ENCODE data around the gene MYH8. TPM values are rescaled to one million over a fixed set of nuclear protein-coding genes. Genes with fewer than 3 reads are reported as not detected.

MYH8 gene
- total RNA-seq, 1 experiment from 2014 or later, result not detected

GRCh38 chr17:10384175-10384574 is 37.6 kb downstream of the MYH8 start:
- DNase-seq (ENCODE audit: low spot score), result no peak

- peak; percentile 78 for DNase-seq (ENCODE audit: low spot score)
Measured at GRCh38 chr17:10380631-10381408, 40.9 kb downstream of the MYH8 start.

- no peak for DNase-seq (ENCODE audit: low spot score)
Measured at GRCh38 chr17:10372906-10373305, 48.8 kb downstream of the MYH8 start, which contains the start of gene MYH13. Gene MYH13 (minus strand): TSS chr17:10373006. CDS start chr17:10364530, 8,476 bp downstream.

- peak; percentile 35 for DNase-seq (ENCODE audit: low spot score)
Measured at GRCh38 chr17:10370016-10370608, 51.6 kb downstream of the MYH8 start.

- no peak for DNase-seq (ENCODE audit: low spot score)
Measured at GRCh38 chr17:10369239-10369638, 52.5 kb downstream of the MYH8 start.

GRCh38 chr17:10368561-10368960 is 53.2 kb downstream of the MYH8 start:
- DNase-seq (ENCODE audit: low spot score), result no peak

GRCh38 chr17:10360578-10360977 is 61.2 kb downstream of the MYH8 start:
- DNase-seq (ENCODE audit: low spot score), result no peak

- no peak for DNase-seq (ENCODE audit: low spot score)
Measured at GRCh38 chr17:10357768-10358167, 64.0 kb downstream of the MYH8 start.

- DNase-seq (ENCODE audit: low spot score), result no peak
Measured at GRCh38 chr17:10354651-10355050, 67.1 kb downstream of the MYH8 start.

GRCh38 chr17:10352893-10353292 is 68.9 kb downstream of the MYH8 start:
- peak; percentile 73 for DNase-seq (ENCODE audit: low spot score)

GRCh38 chr17:10349403-10349802 is 72.3 kb downstream of the MYH8 start:
- no peak for DNase-seq (ENCODE audit: low spot score)

GRCh38 chr17:10344816-10345215 is 76.9 kb downstream of the MYH8 start:
- DNase-seq (ENCODE audit: low spot score), result no peak

Other genes with a start within 250 kb of the MYH8 start
- 0.07 and 0.10 TPM in 2 replicates for gene GAS7, start 223.3 kb downstream of the MYH8 start, total RNA-seq (2014; rRNA removed; shearing (Covaris generic))
- not detected in 2 replicates for gene MYH13, start 48.9 kb downstream of the MYH8 start, total RNA-seq (2014; rRNA removed; shearing (Covaris generic))
- gene MYH4, start 47.6 kb upstream of the MYH8 start, total RNA-seq (2014; rRNA removed; shearing (Covaris generic)), result not detected in 2 replicates
- not detected in 2 replicates for gene MYH1, start 96.6 kb upstream of the MYH8 start, total RNA-seq (2014; rRNA removed; shearing (Covaris generic))
- 0.12 and 0.17 TPM in 2 replicates for gene MYH2, start 127.7 kb upstream of the MYH8 start, total RNA-seq (2014; rRNA removed; shearing (Covaris generic))
- gene MYH3, start 235.4 kb upstream of the MYH8 start, total RNA-seq (2014; rRNA removed; shearing (Covaris generic)), result 3.9 and 5.6 TPM in 2 replicates